ENCODE results near the gene SORCS2. TPM values are rescaled to one million over a fixed set of nuclear protein-coding genes. Genes with fewer than 3 reads are reported as not detected.

Gene SORCS2
- total RNA-seq, 2 experiments from 2014 or later, result not detected

DNA sequence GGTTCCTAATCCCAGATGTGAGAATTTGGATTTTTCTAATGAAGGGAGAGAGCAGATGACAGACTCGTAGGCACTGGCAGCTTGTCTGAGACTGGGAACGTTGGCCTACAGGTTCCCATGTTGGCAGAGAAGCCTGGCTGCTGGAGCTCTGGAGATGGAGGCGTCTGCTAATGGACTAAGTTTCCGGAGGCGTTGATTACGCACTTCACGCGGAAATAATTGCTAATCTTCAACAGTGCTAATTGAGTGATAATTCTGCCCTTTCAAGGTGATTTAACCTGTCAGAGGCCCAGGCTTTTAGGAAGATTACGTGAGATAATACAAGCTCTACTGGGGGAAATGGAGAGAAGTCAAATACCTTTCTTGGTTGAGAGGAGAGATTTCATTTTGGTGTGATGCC lies 165.0 kb downstream of the SORCS2 start:
- Mint-ChIP-seq H3K27ac (no peak overlapping the region), H3K9me3 (ENCODE audit: insufficient read depth) (no peaks in the 10 kb centered on the region), H3K36me3 (ENCODE audit: low read depth) (no peaks in the 10 kb centered on the region), H3K4me1 (ENCODE audit: low read depth) (no peaks in the 10 kb centered on the region), H3K4me3 (no peak overlapping the region), H3K27me3 (ENCODE audit: low read depth) (no peaks in the 10 kb centered on the region)
- ATAC-seq (no peak), DNase-seq (no peak)
- ChIA-PET CTCF (no interaction called here), POLR2A (no interaction called here)

GRCh38 chr4:7358100-7358735 lies 165.9 kb downstream of the SORCS2 start:
- Mint-ChIP-seq H3K36me3 (ENCODE audit: low read depth) (no peaks in the 10 kb centered on the region), H3K4me1 (ENCODE audit: low read depth) (no peaks in the 10 kb centered on the region), H3K9me3 (ENCODE audit: insufficient read depth) (no peaks in the 10 kb centered on the region), H3K27ac (no peak overlapping the region), H3K4me3 (no peak overlapping the region), H3K27me3 (ENCODE audit: low read depth) (no peaks in the 10 kb centered on the region)
- ChIA-PET CTCF (no interaction called here), POLR2A (no interaction called here)
- no peak for DNase-seq
- no peak for ATAC-seq

- Mint-ChIP-seq H3K4me3 (no peak overlapping the region), H3K4me1 (ENCODE audit: low read depth) (no peaks in the 10 kb centered on the region), H3K27me3 (ENCODE audit: low read depth) (no peaks in the 10 kb centered on the region), H3K36me3 (ENCODE audit: low read depth) (no peaks in the 10 kb centered on the region), H3K27ac (no peak overlapping the region), H3K9me3 (ENCODE audit: insufficient read depth) (no peaks in the 10 kb centered on the region)
- no peak for ATAC-seq
- ChIA-PET CTCF (no interaction called here), POLR2A (no interaction called here)
- no peak for DNase-seq
These were observed 167.2 kb downstream of the SORCS2 start for GRCh38 chr4:7359400-7360062.

DNA sequence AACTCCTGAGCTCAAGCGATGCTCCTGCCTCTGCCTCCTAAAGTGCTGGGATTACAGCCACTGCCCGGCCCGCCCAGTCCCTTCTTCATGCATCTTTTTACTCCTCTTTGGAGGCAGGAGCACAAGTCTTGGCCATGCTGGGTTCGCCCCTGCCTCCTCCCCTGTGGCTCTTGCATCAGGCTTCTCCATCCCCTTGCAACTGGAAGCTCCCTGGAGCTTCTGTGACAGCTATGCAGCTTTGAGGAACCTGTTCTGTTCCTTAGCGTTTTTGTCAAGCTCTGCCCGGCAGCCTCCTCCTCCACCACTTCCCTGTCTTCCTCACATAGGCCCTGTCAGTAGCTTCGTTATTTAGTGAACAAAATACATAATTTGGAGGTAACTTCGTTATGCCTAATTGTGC lies 168.5 kb downstream of the SORCS2 start:
- H3K27me3 Mint-ChIP-seq (ENCODE audit: low read depth), result no peaks in the 10 kb centered on the region
- H3K9me3 Mint-ChIP-seq (ENCODE audit: insufficient read depth), result no peaks in the 10 kb centered on the region
- ATAC-seq (no peak), DNase-seq (no peak)
- no peak overlapping the region for H3K27ac Mint-ChIP-seq
- ChIA-PET POLR2A (no interaction called here), CTCF (no interaction called here)
- no peaks in the 10 kb centered on the region for H3K4me1 Mint-ChIP-seq (ENCODE audit: low read depth)
- no peaks in the 10 kb centered on the region for H3K36me3 Mint-ChIP-seq (ENCODE audit: low read depth)
- no peak overlapping the region for H3K4me3 Mint-ChIP-seq

DNA sequence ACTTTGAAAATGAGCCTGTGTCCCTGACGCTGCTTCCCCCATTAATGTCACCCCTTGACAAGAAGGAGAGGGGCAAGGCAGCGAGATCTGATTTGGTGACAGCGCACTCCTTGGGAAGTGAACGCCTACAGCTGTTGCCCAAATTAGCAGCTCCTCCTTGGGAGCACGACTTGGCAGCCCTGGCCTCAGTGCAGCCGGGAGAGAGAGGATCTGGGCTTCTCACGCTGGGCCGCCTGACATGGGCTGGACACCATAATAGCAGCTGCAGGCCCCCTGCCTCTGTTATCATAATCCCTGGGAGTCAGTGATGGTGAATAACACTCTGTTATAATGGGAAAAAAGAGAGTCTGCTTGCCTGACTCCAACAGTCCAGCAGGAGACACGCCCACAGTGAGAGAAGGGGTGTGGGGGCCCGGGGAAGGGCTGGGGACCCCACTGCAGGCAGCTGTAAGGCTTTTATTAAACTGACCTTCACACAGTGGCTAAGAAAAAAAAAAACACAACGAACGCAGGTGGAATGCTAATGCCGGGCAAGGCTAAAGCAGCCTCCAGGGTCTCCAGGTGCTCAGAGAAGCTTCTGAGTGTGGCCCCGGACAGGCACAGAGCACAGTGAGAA lies 169.1 kb downstream of the SORCS2 start:
- Mint-ChIP-seq H3K4me3 (no peak overlapping the region), H3K4me1 (ENCODE audit: low read depth) (peaks cover under 1% of the 10 kb centered on the region), H3K36me3 (ENCODE audit: low read depth) (no peaks in the 10 kb centered on the region), H3K27ac (no peak overlapping the region), H3K9me3 (ENCODE audit: insufficient read depth) (no peaks in the 10 kb centered on the region), H3K27me3 (ENCODE audit: low read depth) (no peaks in the 10 kb centered on the region)
- ATAC-seq (no peak), DNase-seq (no peak)
- POLR2A ChIA-PET, result no interaction called here
- CTCF ChIA-PET, result no interaction called here

GRCh38 chr4:7362341-7362740 lies 170.0 kb downstream of the SORCS2 start:
- ChIA-PET CTCF (no interaction called here), POLR2A (no interaction called here)
- Mint-ChIP-seq H3K4me1 (ENCODE audit: low read depth) (peaks cover 4% of the 10 kb centered on the region), H3K27me3 (ENCODE audit: low read depth) (no peaks in the 10 kb centered on the region), H3K4me3 (no peak overlapping the region), H3K9me3 (ENCODE audit: insufficient read depth) (no peaks in the 10 kb centered on the region), H3K27ac (no peak overlapping the region), H3K36me3 (ENCODE audit: low read depth) (no peaks in the 10 kb centered on the region)
- no peak for DNase-seq
- ATAC-seq, result no peak

- Mint-ChIP-seq H3K27me3 (ENCODE audit: low read depth) (no peaks in the 10 kb centered on the region), H3K36me3 (ENCODE audit: low read depth) (no peaks in the 10 kb centered on the region), H3K9me3 (ENCODE audit: insufficient read depth) (no peaks in the 10 kb centered on the region), H3K4me1 (ENCODE audit: low read depth) (peaks cover 4% of the 10 kb centered on the region), H3K4me3 (no peak overlapping the region), H3K27ac (no peak overlapping the region)
- ATAC-seq, result no peak
- ChIA-PET POLR2A (no interaction called here), CTCF (no interaction called here)
- no peak for DNase-seq
These were observed 170.6 kb downstream of the SORCS2 start for GRCh38 chr4:7362862-7363430.

DNA sequence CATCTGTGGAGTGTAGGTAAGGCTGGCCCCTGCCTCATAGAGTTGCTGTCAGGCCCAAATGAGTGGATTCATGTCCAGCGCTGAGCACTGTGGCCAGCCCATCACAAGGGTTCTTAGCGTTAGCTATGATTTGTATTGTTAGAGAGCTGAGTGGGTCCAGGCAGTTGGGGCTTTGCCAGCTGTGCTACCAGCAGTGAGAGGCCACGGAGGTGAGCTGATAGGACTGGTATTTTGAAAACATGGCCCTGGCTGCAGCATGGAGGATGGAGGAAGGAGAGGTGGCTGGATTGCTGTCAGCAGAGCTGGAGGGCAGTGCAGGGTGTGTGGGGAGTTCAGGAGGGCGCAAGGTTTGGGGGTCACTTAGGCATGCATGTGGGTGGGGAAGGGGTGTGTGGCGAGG lies 172.6 kb downstream of the SORCS2 start:
- peaks cover 4% of the 10 kb centered on the region for H3K4me1 Mint-ChIP-seq (ENCODE audit: low read depth)
- H3K27ac Mint-ChIP-seq, result no peak overlapping the region
- ATAC-seq, result no peak
- ChIA-PET CTCF (no interaction called here), POLR2A (no interaction called here)
- H3K36me3 Mint-ChIP-seq (ENCODE audit: low read depth), result no peaks in the 10 kb centered on the region
- no peaks in the 10 kb centered on the region for H3K27me3 Mint-ChIP-seq (ENCODE audit: low read depth)
- H3K4me3 Mint-ChIP-seq, result no peak overlapping the region
- DNase-seq, result no peak
- H3K9me3 Mint-ChIP-seq (ENCODE audit: insufficient read depth), result no peaks in the 10 kb centered on the region

DNA sequence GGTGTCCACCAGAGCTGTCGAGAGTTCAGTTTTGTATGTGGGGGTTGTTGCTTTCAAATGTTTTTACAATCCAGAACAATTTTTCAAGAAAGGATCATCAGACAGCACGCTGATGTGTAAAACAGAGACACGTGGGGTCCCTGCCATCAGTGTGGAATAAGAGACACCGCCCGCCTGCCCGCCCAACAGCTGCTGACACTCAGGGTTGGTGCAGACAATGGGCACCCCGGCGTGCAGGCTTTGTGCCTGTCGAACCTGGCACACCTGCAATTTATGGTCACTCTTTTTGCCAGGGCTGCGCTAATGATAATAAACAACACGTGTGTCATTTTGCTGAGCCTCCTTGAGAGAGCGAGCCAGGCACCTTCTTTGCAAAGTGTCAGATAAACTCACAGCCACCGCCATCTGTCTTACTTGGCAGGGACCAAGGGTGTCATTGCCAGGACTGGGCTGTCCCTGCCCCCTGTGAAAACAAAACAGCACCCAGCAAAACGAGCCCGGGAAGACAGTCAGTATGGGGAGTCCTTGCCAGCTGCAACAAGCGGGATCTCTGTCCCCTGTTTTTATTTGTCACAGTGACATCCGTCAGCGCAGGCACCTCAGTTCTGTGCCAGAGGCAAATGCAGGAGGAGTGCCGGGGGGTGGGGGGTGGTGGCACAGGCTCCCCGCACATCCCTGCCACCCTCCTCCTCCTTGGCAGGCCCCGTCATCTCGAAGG lies 173.3 kb downstream of the SORCS2 start:
- peaks cover 4% of the 10 kb centered on the region for H3K4me1 Mint-ChIP-seq (ENCODE audit: low read depth)
- no peaks in the 10 kb centered on the region for H3K9me3 Mint-ChIP-seq (ENCODE audit: insufficient read depth)

DNA sequence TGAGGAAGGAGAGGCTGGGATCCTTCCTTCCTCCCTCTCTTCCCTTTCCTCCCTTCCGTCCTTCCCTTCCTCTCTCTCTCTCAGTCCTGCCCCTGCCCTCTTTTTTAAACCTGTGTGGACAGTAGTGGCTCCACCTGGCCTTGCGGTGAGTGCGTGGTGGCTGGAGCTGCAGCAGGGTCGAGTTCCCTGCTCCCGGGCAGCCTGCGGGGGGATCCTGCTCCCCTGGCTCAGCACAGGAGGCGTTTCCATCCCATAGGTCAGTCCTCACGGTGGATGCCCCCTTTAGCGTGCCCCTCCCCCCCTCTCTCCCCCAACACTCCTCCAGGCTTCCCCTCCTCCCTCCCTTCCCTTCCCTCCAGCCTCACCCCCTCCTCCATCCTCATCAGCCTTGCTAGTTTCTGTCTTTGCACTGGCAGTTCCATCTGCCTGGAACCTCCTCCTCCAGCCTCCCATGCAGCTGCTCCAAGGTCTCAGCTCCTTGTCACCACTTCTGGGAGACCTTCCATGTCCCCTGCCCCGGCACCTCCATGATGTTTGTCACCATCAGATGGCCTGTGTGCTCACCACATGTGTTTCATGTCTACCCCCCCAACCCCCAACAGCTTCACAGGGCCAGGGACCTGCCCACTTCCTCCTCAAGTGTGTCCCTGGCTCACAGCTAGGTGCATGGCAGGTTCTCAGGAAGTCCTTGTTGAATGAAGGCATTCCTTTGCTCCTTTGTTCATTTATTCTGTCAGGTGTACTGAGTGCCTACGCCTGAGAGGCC lies 174.0 kb downstream of the SORCS2 start:
- Mint-ChIP-seq H3K9me3 (ENCODE audit: insufficient read depth) (no peaks in the 10 kb centered on the region), H3K4me1 (ENCODE audit: low read depth) (peaks cover 4% of the 10 kb centered on the region), H3K27me3 (ENCODE audit: low read depth) (no peaks in the 10 kb centered on the region), H3K36me3 (ENCODE audit: low read depth) (no peaks in the 10 kb centered on the region), H3K4me3 (no peak overlapping the region), H3K27ac (no peak overlapping the region)
- POLR2A ChIA-PET, result no interaction called here
- no peak for ATAC-seq
- CTCF ChIA-PET, result no interaction called here
- DNase-seq, result no peak

More for the DNA sequence above, 173.3 kb downstream of the SORCS2 start:
- Mint-ChIP-seq H3K36me3 (ENCODE audit: low read depth) (no peaks in the 10 kb centered on the region), H3K27ac (no peak overlapping the region), H3K27me3 (ENCODE audit: low read depth) (no peaks in the 10 kb centered on the region), H3K4me3 (no peak overlapping the region)
- ATAC-seq (no peak), DNase-seq (no peak)
- ChIA-PET CTCF (no interaction called here), POLR2A (no interaction called here)

DNA sequence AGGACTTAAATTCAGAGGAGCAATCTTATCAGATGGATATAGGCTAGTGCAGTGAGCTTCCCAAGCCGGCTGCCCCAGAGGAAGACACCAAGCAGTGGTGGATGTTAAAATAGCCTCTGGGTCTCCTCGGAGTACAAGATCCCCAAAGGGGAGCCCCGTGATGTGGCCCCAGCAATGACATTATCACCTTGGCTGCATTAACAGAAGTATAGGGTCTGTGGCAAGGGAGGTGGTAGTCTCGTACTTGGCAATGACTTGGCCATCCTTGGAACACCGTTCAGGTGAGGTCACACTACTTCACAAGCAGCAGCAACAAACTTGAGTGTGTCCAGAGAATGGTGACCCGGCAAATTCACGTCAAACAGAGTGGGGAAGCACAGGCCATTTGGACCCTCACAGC lies 174.6 kb downstream of the SORCS2 start:
- ATAC-seq, result no peak
- H3K4me1 Mint-ChIP-seq (ENCODE audit: low read depth), result peaks cover 4% of the 10 kb centered on the region
- CTCF ChIA-PET, result no interaction called here

More for the DNA sequence above, 174.6 kb downstream of the SORCS2 start:
- Mint-ChIP-seq H3K9me3 (ENCODE audit: insufficient read depth) (no peaks in the 10 kb centered on the region), H3K4me3 (no peak overlapping the region), H3K27me3 (ENCODE audit: low read depth) (no peaks in the 10 kb centered on the region), H3K27ac (no peak overlapping the region), H3K36me3 (ENCODE audit: low read depth) (no peaks in the 10 kb centered on the region)
- DNase-seq, result no peak
- POLR2A ChIA-PET, result no interaction called here

All from activated CD8-positive, alpha-beta T cell treated with anti-CD3 and anti-CD28 coated beads, Interleukin-2, amount 10 ng/mL, durations not matched to agents 7 days and 5 days (primary cell).